Measurements from ENCODE around the gene KIT. TPM values are rescaled to one million over a fixed set of nuclear protein-coding genes. Genes with fewer than 3 reads are reported as not detected.

KIT gene
- total RNA-seq, 1 experiment from 2014 or later: 1.5 TPM

DNA sequence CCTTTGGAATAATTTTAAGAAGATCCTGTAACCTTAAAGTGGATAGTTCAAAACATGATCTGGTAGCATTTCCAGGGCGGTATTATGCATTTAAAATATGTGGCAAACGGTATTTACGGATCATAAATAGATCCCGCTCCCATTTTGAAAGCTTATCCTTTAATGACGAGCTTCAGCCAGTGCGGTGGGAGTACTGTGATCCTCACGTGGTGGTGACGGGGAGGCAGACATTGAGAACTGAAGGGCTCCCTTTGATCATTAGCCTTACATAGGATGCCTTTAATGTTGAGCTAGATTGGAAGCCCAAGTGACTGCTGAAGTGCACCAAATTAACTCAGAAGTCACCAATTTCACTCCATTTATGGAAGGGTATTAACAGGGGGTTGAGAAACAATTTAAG, 56.9 kb downstream of the KIT start:
- no peaks in the 10 kb centered on the region for H3K4me1 ChIP-seq (ENCODE audit: control insufficient read depth, insufficient read depth, low read length)
- intact Hi-C loops (cut with micrococcal nuclease; ENCODE audit: unreplicated experiment): no loop called here
- no peak overlapping the region for H3K4me3 ChIP-seq (ENCODE audit: low read depth in 2 of 2, low read length in 2 of 2)
- no peak overlapping the region for H3K27ac ChIP-seq (ENCODE audit: low read length)
- in situ Hi-C loops (cut with HindIII; ENCODE audit: low pct_unique_long_range_greater_than_20kb, low sequenced_read_pairs): no loop called here
- no peaks in the 10 kb centered on the region for H3K27me3 ChIP-seq (ENCODE audit: control insufficient read depth, insufficient read depth, low read length)
- no peaks in the 10 kb centered on the region for H3K36me3 ChIP-seq (ENCODE audit: control insufficient read depth, insufficient read depth, low read length)
- ATAC-seq (no peak), DNase-seq (ENCODE audit: low read depth, low spot score) (no peak)
- CTCF ChIA-PET: no interaction called here
- TF ChIP-seq SIN3A (IDR thresholded peaks at IDR 0.05; ENCODE audit: borderline replicate concordance, insufficient read depth, low read depth, low read length) (no peak), CTCF (IDR thresholded peaks at IDR 0.05) (no peak), TCF7L2 (IDR thresholded peaks at IDR 0.05; ENCODE audit: low read depth, low read length) (no peak), POLR2AphosphoS5 (IDR thresholded peaks at IDR 0.05; ENCODE audit: low read depth, low read length) (no peak)
- TF ChIP-seq, protein P1, sequence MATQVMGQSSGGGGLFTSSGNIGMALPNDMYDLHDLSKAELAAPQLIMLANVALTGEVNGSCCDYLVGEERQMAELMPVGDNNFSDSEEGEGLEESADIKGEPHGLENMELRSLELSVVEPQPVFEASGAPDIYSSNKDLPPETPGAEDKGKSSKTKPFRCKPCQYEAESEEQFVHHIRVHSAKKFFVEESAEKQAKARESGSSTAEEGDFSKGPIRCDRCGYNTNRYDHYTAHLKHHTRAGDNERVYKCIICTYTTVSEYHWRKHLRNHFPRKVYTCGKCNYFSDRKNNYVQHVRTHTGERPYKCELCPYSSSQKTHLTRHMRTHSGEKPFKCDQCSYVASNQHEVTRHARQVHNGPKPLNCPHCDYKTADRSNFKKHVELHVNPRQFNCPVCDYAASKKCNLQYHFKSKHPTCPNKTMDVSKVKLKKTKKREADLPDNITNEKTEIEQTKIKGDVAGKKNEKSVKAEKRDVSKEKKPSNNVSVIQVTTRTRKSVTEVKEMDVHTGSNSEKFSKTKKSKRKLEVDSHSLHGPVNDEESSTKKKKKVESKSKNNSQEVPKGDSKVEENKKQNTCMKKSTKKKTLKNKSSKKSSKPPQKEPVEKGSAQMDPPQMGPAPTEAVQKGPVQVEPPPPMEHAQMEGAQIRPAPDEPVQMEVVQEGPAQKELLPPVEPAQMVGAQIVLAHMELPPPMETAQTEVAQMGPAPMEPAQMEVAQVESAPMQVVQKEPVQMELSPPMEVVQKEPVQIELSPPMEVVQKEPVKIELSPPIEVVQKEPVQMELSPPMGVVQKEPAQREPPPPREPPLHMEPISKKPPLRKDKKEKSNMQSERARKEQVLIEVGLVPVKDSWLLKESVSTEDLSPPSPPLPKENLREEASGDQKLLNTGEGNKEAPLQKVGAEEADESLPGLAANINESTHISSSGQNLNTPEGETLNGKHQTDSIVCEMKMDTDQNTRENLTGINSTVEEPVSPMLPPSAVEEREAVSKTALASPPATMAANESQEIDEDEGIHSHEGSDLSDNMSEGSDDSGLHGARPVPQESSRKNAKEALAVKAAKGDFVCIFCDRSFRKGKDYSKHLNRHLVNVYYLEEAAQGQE (IDR thresholded peaks at IDR 0.05; ENCODE audit: insufficient read depth in 1 of 2, low read depth in 2 of 2, low read length in 1 of 2): no peak
- POLR2A ChIA-PET: interaction anchor here (0.7 kb wide), 1 partner anchor 159 kb away, joined by 8 read pairs; no protein-coding TSS in a partner anchor
- no peaks in the 10 kb centered on the region for H3K9me3 ChIP-seq (ENCODE audit: control insufficient read depth, insufficient read depth, low read depth, low read length)
- BruUV-seq (replicated peaks): no TSS peak

- ChIA-PET POLR2A (no interaction called here), CTCF (no interaction called here)
- ATAC-seq: no peak
- intact Hi-C loops (cut with micrococcal nuclease; ENCODE audit: unreplicated experiment) (no loop called here), in situ Hi-C loops (cut with HindIII; ENCODE audit: low pct_unique_long_range_greater_than_20kb, low sequenced_read_pairs) (no loop called here)
- no peak overlapping the region for H3K4me3 ChIP-seq (ENCODE audit: low read depth in 2 of 2, low read length in 2 of 2)
- no peak for DNase-seq (ENCODE audit: low read depth, low spot score)
- no peak overlapping the region for H3K27ac ChIP-seq (ENCODE audit: low read length)
- no peaks in the 10 kb centered on the region for H3K27me3 ChIP-seq (ENCODE audit: control insufficient read depth, insufficient read depth, low read length)
- TF ChIP-seq CTCF (IDR thresholded peaks at IDR 0.05): no peak
- TF ChIP-seq, protein P1 (IDR thresholded peaks at IDR 0.05; ENCODE audit: insufficient read depth in 1 of 2, low read depth in 2 of 2, low read length in 1 of 2): no peak
- TF ChIP-seq POLR2AphosphoS5 (IDR thresholded peaks at IDR 0.05; ENCODE audit: low read depth, low read length): no peak
- no peak for TF ChIP-seq SIN3A (IDR thresholded peaks at IDR 0.05; ENCODE audit: borderline replicate concordance, insufficient read depth, low read depth, low read length)
- no peak for TF ChIP-seq TCF7L2 (IDR thresholded peaks at IDR 0.05; ENCODE audit: low read depth, low read length)
- H3K4me1 ChIP-seq (ENCODE audit: control insufficient read depth, insufficient read depth, low read length): no peaks in the 10 kb centered on the region
- no peaks in the 10 kb centered on the region for H3K9me3 ChIP-seq (ENCODE audit: control insufficient read depth, insufficient read depth, low read depth, low read length)
- no TSS peak for BruUV-seq (replicated peaks)
- H3K36me3 ChIP-seq (ENCODE audit: control insufficient read depth, insufficient read depth, low read length): no peaks in the 10 kb centered on the region
These were observed 58.8 kb downstream of the KIT start for GRCh38 chr4:54716478-54717065.
